Stomach smooth muscle (tissue), 2 donors: ENCODE results near the gene CCDC39.
"Not testable (repeated sequence)": the region's sequence is repeated elsewhere in the genome, so short reads cannot be mapped to it uniquely, and the experiment has no call there.

ENCODE experiments used
- H3K27ac ChIP-seq: one replicate; pipeline ENCODE4 v1.7.0; 2013; ENCODE audit warnings: mild to moderate bottlenecking, low read length, inconsistent platforms
- H3K27me3 ChIP-seq, 2 donors: one replicate each; pipeline ENCODE4 v1.7.0; 2013; ENCODE audit warnings: low read length in 2 of 2; ENCODE audit not compliant: insufficient read depth in 2 of 2, control insufficient read depth in 1 of 2
- H3K36me3 ChIP-seq, 2 donors: one replicate each; pipeline ENCODE4 v1.7.0; 2013; ENCODE audit warnings: low read length in 2 of 2; ENCODE audit not compliant: control insufficient read depth in 2 of 2, insufficient read depth in 2 of 2
- H3K4me1 ChIP-seq: one replicate; pipeline ENCODE4 v1.7.0; 2013; ENCODE audit warnings: low read length; ENCODE audit not compliant: control insufficient read depth, insufficient read depth
- H3K4me3 ChIP-seq, 2 donors: one replicate each; pipeline ENCODE4 v1.7.0; 2013; ENCODE audit warnings: low read length in 2 of 2
- H3K9ac ChIP-seq, 2 donors: one replicate each; pipeline ENCODE4 v1.7.0; 2013; ENCODE audit warnings: low read length in 2 of 2, mild to moderate bottlenecking in 1 of 2
- H3K9me3 ChIP-seq, 2 donors: one replicate each; pipeline ENCODE4 v1.7.0; 2013; ENCODE audit warnings: low read length in 2 of 2; ENCODE audit not compliant: control insufficient read depth in 2 of 2
- donor health status: healthy.
- donor health status: Pancreatic carcinoma.

Gene CCDC39

GRCh38 chr3:180626844-180627243 is 52.4 kb downstream of the CCDC39 start:
- Histone ChIP-seq H3K9me3 (no peaks in the 10 kb centered on the region), H3K4me3 (no peak overlapping the region), H3K36me3 (no peaks in the 10 kb centered on the region), H3K4me1 (no peaks in the 10 kb centered on the region), H3K27ac (no peak overlapping the region), H3K9ac (no peak overlapping the region), H3K27me3 (no peaks in the 10 kb centered on the region)

- H3K4me3 ChIP-seq = no peak overlapping the region
- H3K27me3 ChIP-seq = no peaks in the 10 kb centered on the region
- no peak overlapping the region for H3K27ac ChIP-seq
- no peaks in the 10 kb centered on the region for H3K36me3 ChIP-seq
- no peak overlapping the region for H3K9ac ChIP-seq
- no peaks in the 10 kb centered on the region for H3K4me1 ChIP-seq
- no peaks in the 10 kb centered on the region for H3K9me3 ChIP-seq
Observed at GRCh38 chr3:180624714-180625113, 54.6 kb downstream of the CCDC39 start.

DNA sequence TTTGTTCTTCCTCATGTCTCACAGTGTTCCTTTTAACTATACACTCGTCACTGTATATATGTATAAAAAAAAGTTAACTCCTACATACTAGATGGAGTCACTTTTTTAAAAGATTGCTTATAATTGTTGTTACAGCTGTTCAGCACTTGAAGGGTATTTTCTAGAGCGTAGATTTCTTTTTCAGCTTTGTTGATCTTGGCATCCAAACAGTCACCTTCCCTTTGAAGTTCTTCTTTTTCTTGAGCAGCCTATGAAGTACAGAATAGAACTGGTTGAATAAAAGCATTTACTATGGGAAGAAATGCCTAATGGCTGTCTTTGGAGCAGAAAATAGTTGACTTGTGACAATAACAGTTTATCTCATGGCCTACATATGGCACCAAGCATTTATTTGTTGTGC is 59.6 kb downstream of the CCDC39 start:
- no peaks in the 10 kb centered on the region for H3K9me3 ChIP-seq
- H3K4me3 ChIP-seq = no peak overlapping the region
- H3K9ac ChIP-seq = no peak overlapping the region

GRCh38 chr3:180618563-180618962 is 60.7 kb downstream of the CCDC39 start:
- H3K9ac ChIP-seq, H3K4me1 ChIP-seq, H3K4me3 ChIP-seq, H3K36me3 ChIP-seq, H3K27ac ChIP-seq, H3K9me3 ChIP-seq, H3K27me3 ChIP-seq: not testable (repeated sequence)

More for the DNA sequence above, 59.6 kb downstream of the CCDC39 start:
- no peaks in the 10 kb centered on the region for H3K36me3 ChIP-seq
- H3K27me3 ChIP-seq = no peaks in the 10 kb centered on the region
- no peaks in the 10 kb centered on the region for H3K4me1 ChIP-seq
- no peak overlapping the region for H3K27ac ChIP-seq

- Histone ChIP-seq H3K9me3 (no peaks in the 10 kb centered on the region), H3K9ac (no peak overlapping the region), H3K27ac (no peak overlapping the region), H3K36me3 (no peaks in the 10 kb centered on the region), H3K4me3 (no peak overlapping the region), H3K4me1 (no peaks in the 10 kb centered on the region), H3K27me3 (no peaks in the 10 kb centered on the region)
Observed at GRCh38 chr3:180617049-180617448, 62.2 kb downstream of the CCDC39 start.

- Histone ChIP-seq H3K27ac (no peak overlapping the region), H3K36me3 (peaks cover 2 to 5% of the 10 kb centered on the region in 2 donors), H3K9ac (no peak overlapping the region), H3K9me3 (no peaks in the 10 kb centered on the region), H3K27me3 (no peaks in the 10 kb centered on the region), H3K4me1 (no peaks in the 10 kb centered on the region), H3K4me3 (no peak overlapping the region)
Observed at GRCh38 chr3:180615954-180616353, 63.3 kb downstream of the CCDC39 start.

- Histone ChIP-seq H3K4me1 (no peaks in the 10 kb centered on the region), H3K27me3 (no peaks in the 10 kb centered on the region), H3K9ac (no peak overlapping the region), H3K9me3 (no peaks in the 10 kb centered on the region), H3K4me3 (no peak overlapping the region), H3K27ac (no peak overlapping the region), H3K36me3 (peaks cover 17 to 24% of the 10 kb centered on the region in 2 donors)
Observed at GRCh38 chr3:180612364-180612763, 66.9 kb downstream of the CCDC39 start.

GRCh38 chr3:180611006-180611405 is 68.3 kb downstream of the CCDC39 start:
- Histone ChIP-seq H3K9ac (no peak overlapping the region), H3K27ac (no peak overlapping the region), H3K9me3 (no peaks in the 10 kb centered on the region), H3K27me3 (no peaks in the 10 kb centered on the region), H3K36me3 (peaks cover 19 to 36% of the 10 kb centered on the region in 2 donors), H3K4me1 (no peaks in the 10 kb centered on the region), H3K4me3 (no peak overlapping the region)

- peak within 1 kb of the TSS; percentile 79 to 84 for H3K9ac ChIP-seq
- peak within 1 kb of the TSS; percentile 32 for H3K27ac ChIP-seq
- peak within 1 kb of the TSS; percentile 90 to 99 for H3K4me3 ChIP-seq
- no peaks in the 10 kb centered on the region for H3K27me3 ChIP-seq
- peaks cover 5 to 21% of the 10 kb centered on the region in 2 donors for H3K36me3 ChIP-seq
- peaks cover 0 to 2% of the 10 kb centered on the region in 2 donors for H3K9me3 ChIP-seq
- no peaks in the 10 kb centered on the region for H3K4me1 ChIP-seq
Observed at GRCh38 chr3:180601688-180602666, 77.3 kb downstream of the CCDC39 start, which contains the start of gene TTC14. Gene TTC14 (plus strand): TSS chr3:180602163. CDS start chr3:180602262, 99 bp downstream.

GRCh38 chr3:180600473-180600872 is 78.8 kb downstream of the CCDC39 start:
- Histone ChIP-seq H3K9ac (no peak overlapping the region), H3K9me3 (peaks cover 0 to 2% of the 10 kb centered on the region in 2 donors), H3K27me3 (no peaks in the 10 kb centered on the region), H3K4me1 (no peaks in the 10 kb centered on the region), H3K27ac (no peak overlapping the region), H3K4me3 (no peak overlapping the region), H3K36me3 (peaks cover 2 to 9% of the 10 kb centered on the region in 2 donors)

DNA sequence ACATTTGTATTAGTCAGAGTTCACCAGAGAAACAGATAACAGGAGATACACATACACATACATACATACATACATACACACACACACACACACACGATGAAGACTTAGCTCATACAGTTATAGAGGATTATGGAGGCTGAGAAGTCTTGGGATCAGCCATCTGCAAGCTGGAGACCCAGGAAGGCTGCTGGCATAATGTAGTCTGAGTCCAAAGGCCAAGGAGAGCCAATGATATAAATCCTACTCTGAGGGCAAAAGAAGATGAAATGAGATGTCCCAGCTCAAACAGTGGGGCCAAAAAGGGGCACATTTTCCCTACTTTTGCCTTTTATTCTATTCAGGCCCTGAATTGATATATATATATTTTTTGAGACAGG is 83.7 kb downstream of the CCDC39 start:
- no peaks in the 10 kb centered on the region for H3K27me3 ChIP-seq
- H3K4me1 ChIP-seq = no peaks in the 10 kb centered on the region
- no peaks in the 10 kb centered on the region for H3K36me3 ChIP-seq
- peaks cover 0 to 2% of the 10 kb centered on the region in 2 donors for H3K9me3 ChIP-seq
- H3K27ac ChIP-seq = no peak overlapping the region
- H3K9ac ChIP-seq = no peak overlapping the region
- H3K4me3 ChIP-seq = no peak overlapping the region
